ENCODE data around the gene RAPGEFL1. TPM values are rescaled to one million over a fixed set of nuclear protein-coding genes. Genes with fewer than 3 reads are reported as not detected.

Gene RAPGEFL1
- total RNA-seq, 1 experiment from 2014 or later: 57.9 TPM

DNA sequence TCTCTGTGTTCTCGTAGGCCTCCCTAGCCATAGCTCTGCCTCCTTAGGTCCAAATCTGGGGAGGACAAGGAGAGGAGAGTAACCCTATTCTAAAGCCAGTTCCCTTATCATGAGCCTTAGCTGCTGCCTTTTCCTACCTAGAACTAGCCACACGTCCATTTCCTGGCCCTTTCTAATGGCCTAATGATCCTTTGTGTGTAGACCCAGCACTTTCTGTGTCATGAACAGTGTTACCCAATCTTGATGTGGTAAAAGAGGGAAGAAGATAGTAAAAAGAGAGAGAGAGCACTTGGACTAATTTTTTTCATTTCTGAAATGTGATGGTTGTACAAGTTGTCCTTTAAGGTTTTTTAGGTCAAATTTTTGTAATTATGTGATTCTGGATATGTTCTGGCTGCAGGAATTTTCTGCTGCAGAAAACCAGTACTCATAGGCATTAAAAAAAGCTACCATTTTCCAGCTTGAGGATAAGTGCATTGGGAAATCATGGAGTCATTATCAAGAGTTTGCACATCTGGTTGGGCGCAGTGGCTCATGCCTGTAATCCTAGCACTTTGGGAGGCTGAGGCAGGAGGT is 18.7 kb upstream of the RAPGEFL1 start:
- intact Hi-C loops (cut with micrococcal nuclease; ENCODE audit: unreplicated experiment): no loop called here
- Mint-ChIP-seq H3K4me3 (ENCODE audit: low read depth, unreplicated experiment) (no peak overlapping the region), H3K36me3 (ENCODE audit: insufficient read depth, unreplicated experiment) (peaks cover 71% of the 10 kb centered on the region), H3K27ac (ENCODE audit: unreplicated experiment) (no peak overlapping the region), H3K9me3 (ENCODE audit: low read depth, unreplicated experiment) (no peaks in the 10 kb centered on the region), H3K27me3 (ENCODE audit: unreplicated experiment) (no peaks in the 10 kb centered on the region), H3K4me1 (ENCODE audit: low read depth, unreplicated experiment) (no peaks in the 10 kb centered on the region)
- BruUV-seq (replicated peaks): no TSS peak
- CTCF ChIA-PET: interaction anchor here (0.5 to 9.1 kb wide), 16 partner anchors 8 to 1962 kb away, joined by 3 to 86 read pairs (median 4); partner anchors contain the start of genes CASC3 and NR1D1
- no peak for DNase-seq
- TF ChIP-seq CTCF (IDR thresholded peaks at IDR 0.05; ENCODE audit: unreplicated experiment): no peak

DNA sequence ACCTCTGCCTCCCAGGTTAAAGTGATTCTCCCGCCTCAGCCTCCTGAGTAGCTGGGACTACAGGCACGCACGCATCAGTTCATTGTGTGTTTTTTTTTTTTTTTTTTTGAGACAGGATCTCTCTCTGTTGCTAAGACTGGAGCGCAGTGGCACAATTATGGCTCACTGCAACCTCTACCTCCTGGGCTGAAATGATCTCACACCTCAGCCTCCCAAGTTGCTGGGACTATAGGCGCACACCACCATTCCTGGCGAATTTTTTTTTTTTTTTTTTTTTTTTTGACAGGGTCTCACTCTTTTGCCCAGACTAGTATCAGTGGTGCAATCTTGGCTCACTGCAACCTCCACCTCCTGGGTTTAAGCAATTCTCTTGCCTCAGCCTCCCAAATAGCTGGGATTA is 17.8 kb upstream of the RAPGEFL1 start:
- Mint-ChIP-seq H3K27me3 (ENCODE audit: unreplicated experiment) (no peaks in the 10 kb centered on the region), H3K4me1 (ENCODE audit: low read depth, unreplicated experiment) (no peaks in the 10 kb centered on the region), H3K36me3 (ENCODE audit: insufficient read depth, unreplicated experiment) (peaks cover 71% of the 10 kb centered on the region), H3K4me3 (ENCODE audit: low read depth, unreplicated experiment) (no peak overlapping the region), H3K9me3 (ENCODE audit: low read depth, unreplicated experiment) (no peaks in the 10 kb centered on the region), H3K27ac (ENCODE audit: unreplicated experiment) (no peak overlapping the region)
- BruUV-seq (replicated peaks): no TSS peak
- no peak for TF ChIP-seq CTCF (IDR thresholded peaks at IDR 0.05; ENCODE audit: unreplicated experiment)
- intact Hi-C loops (cut with micrococcal nuclease; ENCODE audit: unreplicated experiment): no loop called here
- DNase-seq: no peak
- CTCF ChIA-PET: interaction anchor here (0.7 to 4.7 kb wide), 11 partner anchors 8 to 601 kb away, joined by 3 to 41 read pairs (median 6); partner anchors contain the start of gene TOP2A

DNA sequence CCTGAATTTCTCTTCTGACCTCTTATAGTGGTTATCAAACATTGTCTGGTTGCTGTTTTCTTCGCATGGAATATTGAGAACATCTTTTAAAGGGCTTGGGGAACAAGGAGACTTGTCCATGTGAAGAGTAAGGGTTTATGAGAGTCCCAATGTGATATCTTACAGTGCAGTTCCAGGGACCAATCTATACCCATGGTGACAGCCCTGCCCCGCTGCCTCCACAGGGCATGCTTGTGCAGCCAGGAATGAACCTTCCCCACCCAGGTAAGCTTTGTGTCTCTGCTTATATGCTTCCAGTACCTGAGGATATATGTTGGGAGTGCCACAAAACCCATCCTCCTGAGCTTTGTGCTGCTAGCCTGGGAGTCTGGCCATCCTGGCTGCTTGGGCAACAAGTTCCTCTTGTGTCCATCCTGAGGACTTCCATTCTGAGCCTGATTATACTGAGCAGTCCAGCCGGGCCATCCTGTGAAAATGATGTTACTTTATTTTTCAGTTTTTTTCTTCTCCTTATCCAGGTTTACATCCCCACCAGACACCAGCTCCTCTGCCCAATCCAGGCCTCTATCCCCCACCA is 9.5 kb upstream of the RAPGEFL1 start:
- H3K4me1 Mint-ChIP-seq (ENCODE audit: low read depth, unreplicated experiment): peaks cover 17% of the 10 kb centered on the region
- no peak overlapping the region for H3K4me3 Mint-ChIP-seq (ENCODE audit: low read depth, unreplicated experiment)
- H3K9me3 Mint-ChIP-seq (ENCODE audit: low read depth, unreplicated experiment): no peaks in the 10 kb centered on the region
- H3K36me3 Mint-ChIP-seq (ENCODE audit: insufficient read depth, unreplicated experiment): peaks cover 93% of the 10 kb centered on the region
- no peak for TF ChIP-seq CTCF (IDR thresholded peaks at IDR 0.05; ENCODE audit: unreplicated experiment)
- CTCF ChIA-PET: interaction anchor here (0.8 to 6.3 kb wide), 69 partner anchors 9 to 717 kb away, joined by 3 to 462 read pairs (median 8); partner anchors contain the start of genes CASC3, CDC6, CSF3 and MED1
- no TSS peak for BruUV-seq (replicated peaks)
- no peaks in the 10 kb centered on the region for H3K27me3 Mint-ChIP-seq (ENCODE audit: unreplicated experiment)
- DNase-seq: no peak
- intact Hi-C loops (cut with micrococcal nuclease; ENCODE audit: unreplicated experiment): loop anchor here (1.0 to 2.0 kb wide), 6 partner anchors 43 to 153 kb away; no protein-coding TSS in a partner anchor
- peak overlapping the region; percentile 4 for H3K27ac Mint-ChIP-seq (ENCODE audit: unreplicated experiment)

- intact Hi-C loops (cut with micrococcal nuclease; ENCODE audit: unreplicated experiment): loop anchor here (1.0 to 2.0 kb wide), 6 partner anchors 44 to 154 kb away; no protein-coding TSS in a partner anchor
- no peak overlapping the region for H3K4me3 Mint-ChIP-seq (ENCODE audit: low read depth, unreplicated experiment)
- H3K27ac Mint-ChIP-seq (ENCODE audit: unreplicated experiment): peak overlapping the region; percentile 4
- H3K4me1 Mint-ChIP-seq (ENCODE audit: low read depth, unreplicated experiment): peaks cover 17% of the 10 kb centered on the region
- H3K36me3 Mint-ChIP-seq (ENCODE audit: insufficient read depth, unreplicated experiment): peaks cover 93% of the 10 kb centered on the region
- BruUV-seq (replicated peaks): no TSS peak
- no peaks in the 10 kb centered on the region for H3K27me3 Mint-ChIP-seq (ENCODE audit: unreplicated experiment)
- CTCF ChIA-PET: interaction anchor here (0.5 to 6.3 kb wide), 83 partner anchors 8 to 717 kb away, joined by 3 to 462 read pairs (median 6); partner anchors contain the start of genes CASC3, CDC6, CSF3 and MED1
- no peak for TF ChIP-seq CTCF (IDR thresholded peaks at IDR 0.05; ENCODE audit: unreplicated experiment)
- peak; percentile 88 for DNase-seq
- H3K9me3 Mint-ChIP-seq (ENCODE audit: low read depth, unreplicated experiment): no peaks in the 10 kb centered on the region
Observed at GRCh38 chr17:40168262-40168832, 8.9 kb upstream of the RAPGEFL1 start.

Data from Calu3 (cell line).